Ishikawa (cell line): Measurements from ENCODE around the gene KCNG4.

Experiments used
- CEBPB ChIP-seq: IDR thresholded peaks from 2 replicates; pipeline ENCODE4 v1.6.1; 2012
- CREB1 ChIP-seq: IDR thresholded peaks from 2 replicates; pipeline ENCODE4 v1.6.1; 2012; ENCODE audit warnings: low read depth
- EGR1 ChIP-seq: IDR thresholded peaks from 2 replicates; pipeline ENCODE4 v1.6.1; 2012
- EP300 ChIP-seq: IDR thresholded peaks from 2 replicates; pipeline ENCODE4 v1.6.1; 2012; ENCODE audit warnings: borderline replicate concordance
- FOXM1 ChIP-seq: IDR thresholded peaks from 2 replicates; pipeline ENCODE4 v1.6.1; 2012; ENCODE audit warnings: low read depth, borderline replicate concordance
- MAX ChIP-seq: IDR thresholded peaks from 2 replicates; pipeline ENCODE4 v1.6.1; 2012
- NFIC ChIP-seq: IDR thresholded peaks from 2 replicates; pipeline ENCODE4 v1.6.1; 2012
- RAD21 ChIP-seq: IDR thresholded peaks from 2 replicates; pipeline ENCODE4 v1.6.1; 2012; ENCODE audit warnings: low read depth
- REST ChIP-seq: IDR thresholded peaks from 2 replicates; pipeline ENCODE4 v1.6.1; 2012; ENCODE audit warnings: low read depth, mild to moderate bottlenecking
- TAF1 ChIP-seq: IDR thresholded peaks from 2 replicates; pipeline ENCODE4 v1.6.1; 2012; ENCODE audit warnings: low read depth, mild to moderate bottlenecking
- TCF12 ChIP-seq: IDR thresholded peaks from 2 replicates; pipeline ENCODE4 v1.6.1; 2012; ENCODE audit warnings: low read depth
- TEAD4 ChIP-seq: IDR thresholded peaks from 2 replicates; pipeline ENCODE4 v1.6.1; 2012
- USF1 ChIP-seq: IDR thresholded peaks from 2 replicates; pipeline ENCODE4 v1.6.1; 2012
- YY1 ChIP-seq: IDR thresholded peaks from 2 replicates; pipeline ENCODE4 v1.6.1; 2012; ENCODE audit warnings: low read depth
- ZBTB7A ChIP-seq: IDR thresholded peaks from 2 replicates; pipeline ENCODE4 v1.6.1; 2012; ENCODE audit warnings: low read depth

The KCNG4 gene

GRCh38 chr16:84267380-84267779 is 27.6 kb upstream of the KCNG4 start:
- TF ChIP-seq EP300 = no peak
- no peak for TF ChIP-seq USF1
- no peak for TF ChIP-seq ZBTB7A
- TF ChIP-seq RAD21 = no peak
- TF ChIP-seq TEAD4 = no peak
- no peak for TF ChIP-seq YY1
- TF ChIP-seq CEBPB = no peak
- no peak for TF ChIP-seq TCF12
- no peak for TF ChIP-seq FOXM1
- TF ChIP-seq CREB1 = no peak

- TF ChIP-seq EP300 (no peak), USF1 (peak; percentile 98), CREB1 (no peak), TAF1 (no peak)
Observed at GRCh38 chr16:84266451-84266850, 26.6 kb upstream of the KCNG4 start.

- TF ChIP-seq NFIC (no peak), ZBTB7A (no peak), TEAD4 (no peak), TCF12 (no peak), YY1 (no peak), FOXM1 (no peak), EP300 (no peak)
Observed at GRCh38 chr16:84262939-84263338, 23.1 kb upstream of the KCNG4 start.

- TF ChIP-seq USF1 = no peak
- TF ChIP-seq ZBTB7A = no peak
- TF ChIP-seq FOXM1 = no peak
- no peak for TF ChIP-seq RAD21
- TF ChIP-seq CREB1 = no peak
- TF ChIP-seq EP300 = no peak
- TF ChIP-seq YY1 = no peak
- no peak for TF ChIP-seq REST
- TF ChIP-seq TAF1 = no peak
- no peak for TF ChIP-seq TEAD4
- no peak for TF ChIP-seq MAX
- TF ChIP-seq CEBPB = no peak
- TF ChIP-seq NFIC = no peak
- TF ChIP-seq TCF12 = no peak
- no peak for TF ChIP-seq EGR1
Observed at GRCh38 chr16:84262031-84262430, 22.2 kb upstream of the KCNG4 start.

GRCh38 chr16:84260766-84261554 is 21.1 kb upstream of the KCNG4 start:
- TF ChIP-seq TEAD4 (no peak), RAD21 (no peak), USF1 (no peak), TAF1 (no peak), ZBTB7A (no peak), CREB1 (no peak), EGR1 (no peak), FOXM1 (no peak), REST (no peak), CEBPB (no peak), MAX (no peak), NFIC (no peak), TCF12 (no peak), YY1 (no peak)
